Gastrocnemius medialis (tissue), 4 donors: Measurements from ENCODE around the gene ADAMTS2.

Experiments
- POLR2A ChIP-seq, 2 donors: fragments of 450-650 bp; IDR thresholded peaks; one replicate each; pipeline ENCODE4 v1.6.1; 2017; ENCODE audit warnings: antibody characterized with exemption in 2 of 2, mild to moderate bottlenecking in 2 of 2, moderate library complexity in 2 of 2
- TF ChIP-seq, protein P1 (sequence below), 5 experiments: fragments of 450-650 bp in 3 of 5; fragments of 200-600 bp in 2 of 5; sonication (generic) in 2 of 5; IDR thresholded peaks in 4 of 5; conservative IDR thresholded peaks in 1 of 5; 1 replicate in 4 of 5; 2 replicates in 1 of 5; pipeline ENCODE4 v1.5.1; 2016 to 2019; ENCODE audit warnings: antibody characterized with exemption in 5 of 5, mild to moderate bottlenecking in 3 of 5, moderate library complexity in 3 of 5

- TF ChIP-seq, protein P1, sequence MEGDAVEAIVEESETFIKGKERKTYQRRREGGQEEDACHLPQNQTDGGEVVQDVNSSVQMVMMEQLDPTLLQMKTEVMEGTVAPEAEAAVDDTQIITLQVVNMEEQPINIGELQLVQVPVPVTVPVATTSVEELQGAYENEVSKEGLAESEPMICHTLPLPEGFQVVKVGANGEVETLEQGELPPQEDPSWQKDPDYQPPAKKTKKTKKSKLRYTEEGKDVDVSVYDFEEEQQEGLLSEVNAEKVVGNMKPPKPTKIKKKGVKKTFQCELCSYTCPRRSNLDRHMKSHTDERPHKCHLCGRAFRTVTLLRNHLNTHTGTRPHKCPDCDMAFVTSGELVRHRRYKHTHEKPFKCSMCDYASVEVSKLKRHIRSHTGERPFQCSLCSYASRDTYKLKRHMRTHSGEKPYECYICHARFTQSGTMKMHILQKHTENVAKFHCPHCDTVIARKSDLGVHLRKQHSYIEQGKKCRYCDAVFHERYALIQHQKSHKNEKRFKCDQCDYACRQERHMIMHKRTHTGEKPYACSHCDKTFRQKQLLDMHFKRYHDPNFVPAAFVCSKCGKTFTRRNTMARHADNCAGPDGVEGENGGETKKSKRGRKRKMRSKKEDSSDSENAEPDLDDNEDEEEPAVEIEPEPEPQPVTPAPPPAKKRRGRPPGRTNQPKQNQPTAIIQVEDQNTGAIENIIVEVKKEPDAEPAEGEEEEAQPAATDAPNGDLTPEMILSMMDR (IDR thresholded peaks at IDR 0.05 in 4 of 5, conservative IDR thresholded peaks at IDR 0.05 in 1 of 5): no peak
- TF ChIP-seq POLR2A (IDR thresholded peaks at IDR 0.05): no peak
These were observed 179.7 kb downstream of the ADAMTS2 start for GRCh38 chr5:179165421-179166170.
